ENCODE results near the gene NFIA.
A peak's percentile ranks its signal among the peaks of the same experiment; 100 is the strongest.

NFIA gene

DNA sequence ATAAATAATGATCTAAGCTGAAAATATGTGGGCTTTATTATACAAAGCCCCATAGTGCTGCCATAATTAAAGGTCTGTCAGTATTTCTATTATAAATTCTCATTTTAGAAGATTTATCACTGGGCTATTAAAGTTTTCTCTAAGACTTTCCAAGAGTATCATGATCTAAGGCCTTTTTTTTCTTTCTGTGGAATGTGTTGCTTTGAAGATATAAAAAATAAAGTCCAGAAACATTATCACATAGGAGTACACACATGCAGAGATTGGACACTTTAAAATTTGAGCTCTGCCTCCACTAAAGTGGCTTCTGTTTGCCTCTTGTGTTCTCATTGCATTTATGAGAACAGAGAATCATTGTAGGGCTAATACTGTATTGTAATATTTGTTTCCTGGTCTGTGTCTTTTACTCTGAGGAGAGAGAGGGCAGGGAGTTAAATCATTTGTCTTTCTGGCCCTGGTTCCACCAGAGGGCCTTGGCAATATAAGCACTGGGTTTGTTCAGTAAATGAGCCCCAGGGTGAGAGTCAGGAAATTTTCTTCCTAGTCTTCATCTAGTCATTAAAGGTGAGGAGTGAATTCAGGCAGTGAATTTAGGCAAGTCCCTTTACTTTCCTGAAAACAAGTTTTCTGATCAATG lies 70.2 kb downstream of the NFIA start:
- DNase-seq (ENCODE audit: low spot score), result no peak

DNA sequence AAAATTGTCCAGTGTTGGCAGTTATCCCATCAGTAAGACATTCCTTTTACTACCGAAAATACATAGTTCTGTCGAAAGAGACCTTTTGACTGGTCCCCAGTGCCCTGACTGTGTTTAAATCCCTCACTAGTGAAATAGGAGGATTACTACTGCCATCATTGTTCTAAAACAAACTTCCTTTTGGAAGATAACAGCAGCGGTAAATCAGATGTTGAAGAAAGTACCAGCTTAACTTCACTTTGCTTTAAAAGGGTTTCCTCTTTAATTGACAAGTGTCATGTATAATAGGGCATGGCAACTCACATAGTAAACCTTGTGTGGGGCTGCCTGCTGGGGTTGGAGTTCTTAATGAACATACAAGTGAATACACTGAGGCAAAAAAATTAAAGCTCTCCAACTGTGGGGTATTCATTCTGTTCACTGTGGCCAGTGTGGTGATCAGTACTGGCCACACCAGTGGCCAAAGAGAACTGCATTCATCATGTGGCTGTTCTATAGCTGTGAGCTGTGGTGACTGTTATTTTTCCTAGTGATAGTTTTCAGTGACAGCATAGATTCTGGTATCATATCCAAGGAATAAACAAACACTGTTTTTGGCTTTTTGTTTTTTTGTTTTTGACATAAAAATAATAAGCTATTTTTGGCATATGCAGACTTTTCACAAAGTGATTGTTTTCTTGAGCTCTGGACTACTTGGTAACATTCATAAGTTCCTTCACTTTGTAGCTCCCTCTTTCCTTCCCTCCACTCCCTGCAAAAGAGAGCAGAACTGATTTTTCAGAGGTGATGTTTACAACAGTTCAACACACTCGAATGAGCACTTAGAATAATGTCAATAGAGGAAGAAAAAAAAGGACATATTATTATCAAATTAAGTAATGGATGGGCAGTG lies 74.5 kb downstream of the NFIA start:
- DNase-seq (ENCODE audit: low spot score), result no peak

DNA sequence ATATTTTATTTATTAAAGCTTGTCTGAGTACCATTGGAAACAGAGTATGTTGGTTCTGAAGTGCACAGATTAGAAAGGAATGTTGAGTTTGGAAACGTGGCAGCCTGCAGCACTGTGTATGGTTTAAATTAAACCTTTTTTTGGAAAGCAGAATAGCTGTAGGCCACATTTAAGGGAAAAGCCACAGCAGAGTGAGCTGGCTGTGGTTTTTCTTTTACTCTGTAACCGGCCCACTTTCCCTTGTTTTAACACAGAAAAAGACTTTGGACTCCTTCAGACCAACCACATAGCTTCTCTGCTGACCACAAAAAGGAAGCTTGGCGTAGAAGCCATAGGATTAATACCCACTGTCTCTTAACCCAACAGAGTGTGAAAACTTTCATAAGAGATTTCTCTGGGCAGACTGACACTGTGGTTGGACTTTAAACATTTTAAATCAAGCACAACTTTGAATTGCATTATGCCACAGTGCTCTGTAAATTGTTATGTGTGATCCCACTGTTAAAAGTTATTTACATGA lies 75.2 kb downstream of the NFIA start:
- DNase-seq (ENCODE audit: low spot score), result peak; percentile 48

DNA sequence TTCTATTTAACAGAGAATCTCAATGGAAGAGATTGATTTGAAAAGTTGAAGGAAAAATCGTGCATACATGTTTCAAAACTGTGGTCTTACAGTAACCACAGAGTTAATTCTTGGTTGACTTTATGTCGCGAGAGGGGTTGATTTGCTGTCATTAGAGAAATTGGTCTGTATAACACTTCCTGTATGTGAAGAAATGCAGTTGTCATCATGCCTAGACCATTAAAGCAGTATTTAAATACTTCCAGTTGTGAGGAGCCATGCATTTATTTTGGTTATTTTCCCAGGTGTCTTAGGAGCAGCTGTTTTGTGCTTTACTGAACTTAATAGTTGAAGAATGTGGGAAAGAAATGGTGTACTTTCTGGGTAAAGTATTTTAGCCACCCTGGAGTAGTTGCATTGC lies 76.2 kb downstream of the NFIA start:
- no peak for DNase-seq (ENCODE audit: low spot score)

DNA sequence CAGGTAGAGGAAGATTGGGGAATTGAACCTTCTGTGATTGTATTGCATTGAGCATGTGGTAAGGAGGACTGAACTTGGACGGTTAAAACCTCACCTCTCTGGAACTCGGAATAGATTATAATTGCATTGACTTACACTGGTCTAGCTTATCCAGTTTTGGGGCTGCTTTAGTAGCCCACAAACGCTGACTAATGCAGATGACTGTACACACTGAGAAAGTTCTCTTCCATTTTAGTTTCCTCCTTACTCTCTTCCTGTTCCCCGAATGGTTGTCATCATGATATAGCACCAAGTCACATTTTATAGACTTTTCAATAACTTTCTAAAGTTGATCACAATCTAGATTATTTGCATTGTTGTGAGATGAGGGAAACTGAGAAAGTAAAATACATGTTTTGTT lies 78.2 kb downstream of the NFIA start:
- DNase-seq (ENCODE audit: low spot score), result no peak

DNA sequence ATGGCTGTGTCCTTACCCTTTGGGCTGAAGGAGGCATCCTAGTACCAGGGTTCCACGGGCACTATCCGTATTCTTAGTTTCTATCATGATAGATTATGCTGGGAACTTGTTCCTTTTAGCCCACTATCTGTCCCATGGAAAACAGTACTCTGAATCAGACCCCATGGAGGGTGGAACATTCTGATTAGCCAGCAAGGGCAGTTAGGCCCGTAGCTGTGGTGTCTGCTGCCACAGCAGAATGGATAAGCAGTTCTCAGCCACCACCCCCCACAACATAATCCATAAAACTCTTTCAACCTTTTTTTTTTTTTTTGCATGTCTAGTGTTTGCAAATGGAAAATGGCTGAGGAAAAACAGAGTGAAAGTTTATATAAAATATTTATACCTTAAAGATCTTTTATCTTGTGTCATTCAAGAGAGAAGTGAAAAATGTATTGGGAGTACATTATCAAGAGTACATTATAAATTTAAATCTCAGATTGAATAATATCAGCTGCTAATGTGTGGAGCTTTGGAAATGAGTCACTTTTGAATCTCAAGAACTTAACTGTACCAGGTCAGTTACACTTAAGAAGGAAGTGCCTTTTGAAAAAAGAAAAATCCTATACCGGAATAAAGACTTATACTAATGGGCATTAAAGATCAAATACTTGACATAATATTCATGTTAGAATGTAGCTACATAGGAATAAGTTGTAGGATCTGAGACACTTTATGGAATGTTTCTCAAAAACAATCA lies 80.3 kb downstream of the NFIA start:
- DNase-seq (ENCODE audit: low spot score), result no peak

DNA sequence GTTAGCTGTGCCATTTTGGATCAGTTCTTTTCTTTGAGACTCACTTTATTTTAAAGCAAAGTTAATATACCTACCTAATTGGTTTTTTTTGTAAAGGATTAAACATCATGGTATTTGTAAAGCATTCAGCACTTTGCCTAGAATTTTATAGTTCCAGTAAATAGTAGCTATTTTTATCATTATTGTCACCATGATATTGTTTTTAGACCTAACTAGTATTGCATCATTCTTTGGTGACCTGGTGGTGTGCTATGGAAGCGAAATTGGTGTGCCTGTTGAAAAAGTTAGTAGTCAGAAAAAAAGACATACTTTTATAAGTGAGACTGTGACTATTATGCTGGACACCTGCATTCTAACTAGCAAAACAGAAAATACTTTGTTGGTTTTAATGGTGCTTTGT lies 81.0 kb downstream of the NFIA start:
- no peak for DNase-seq (ENCODE audit: low spot score)

DNA sequence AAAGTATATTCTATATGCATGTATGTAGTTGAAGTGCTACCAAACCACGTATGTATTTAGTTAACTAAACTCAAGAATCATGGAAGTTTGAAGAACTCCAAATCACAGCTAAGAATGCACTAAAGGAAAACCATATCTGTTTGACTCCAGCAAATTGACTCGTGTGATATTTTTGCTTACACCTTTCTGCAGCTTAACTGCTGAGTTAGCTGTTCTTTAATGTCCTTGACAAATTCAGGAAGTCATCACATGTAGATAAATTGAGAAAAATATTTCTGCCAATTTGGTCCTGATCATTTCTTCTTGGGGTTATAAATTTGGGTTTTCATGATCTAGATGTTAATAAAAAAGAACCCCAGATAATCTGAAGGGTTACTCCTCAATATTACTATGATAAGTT lies 83.0 kb downstream of the NFIA start:
- DNase-seq (ENCODE audit: low spot score), result no peak

DNA sequence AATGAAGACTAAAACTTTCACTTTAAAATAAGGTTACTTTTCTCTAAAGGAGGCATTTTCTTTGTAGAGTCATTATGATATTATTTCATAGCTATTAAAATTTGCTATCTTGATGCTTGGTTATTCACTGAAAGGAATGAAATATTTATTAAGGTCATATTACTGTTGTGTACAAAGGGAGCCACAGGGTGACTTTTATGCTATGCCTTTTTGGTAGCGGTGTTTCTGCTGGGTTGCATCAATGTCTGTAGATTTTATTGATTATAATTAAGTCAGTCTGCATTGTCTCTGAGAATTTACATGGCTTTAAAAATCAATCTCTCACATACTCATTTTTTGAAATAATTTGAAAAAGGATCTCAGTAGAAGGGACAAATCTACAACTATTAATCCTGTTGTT lies 84.9 kb downstream of the NFIA start:
- DNase-seq (ENCODE audit: low spot score), result no peak

DNA sequence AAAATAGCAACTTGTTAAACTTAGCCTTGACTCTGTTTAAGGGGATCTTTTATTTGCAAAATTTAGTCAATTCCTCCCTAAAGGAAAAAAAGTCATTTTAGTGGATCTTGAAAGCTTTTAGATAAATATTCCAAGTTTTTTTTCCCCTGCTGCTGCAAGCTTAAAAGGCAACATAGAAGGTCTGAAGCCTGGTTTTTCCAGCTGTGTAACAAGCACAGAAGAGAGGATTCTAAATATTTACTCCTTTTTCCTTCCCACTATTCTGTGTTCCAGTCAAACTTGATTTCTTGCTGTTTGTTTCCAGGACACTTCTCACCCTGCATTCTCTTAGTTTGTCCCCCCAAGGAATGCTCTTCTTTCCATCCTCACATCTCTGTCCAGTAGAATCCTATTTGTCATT lies 86.7 kb downstream of the NFIA start:
- no peak for DNase-seq (ENCODE audit: low spot score)

DNA sequence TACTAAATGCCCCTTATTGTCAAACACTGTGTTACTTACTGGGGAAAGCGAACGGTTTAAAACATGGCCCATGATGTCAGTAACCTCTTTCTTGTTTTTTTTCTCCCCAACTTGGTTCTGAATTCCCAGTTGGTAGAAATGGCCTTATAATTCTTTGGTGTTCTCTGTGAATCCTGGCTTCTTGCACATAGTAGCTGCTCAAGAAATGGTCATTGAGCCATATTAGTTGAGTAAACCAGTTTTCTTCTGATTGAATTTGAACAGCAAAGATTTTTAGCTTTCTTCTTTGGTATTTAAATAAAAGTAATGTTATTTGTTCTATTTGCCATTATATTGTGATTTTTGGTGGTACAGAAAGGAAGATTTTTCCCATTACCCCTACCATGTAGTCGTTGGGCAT lies 87.3 kb downstream of the NFIA start:
- DNase-seq (ENCODE audit: low spot score), result no peak

DNA sequence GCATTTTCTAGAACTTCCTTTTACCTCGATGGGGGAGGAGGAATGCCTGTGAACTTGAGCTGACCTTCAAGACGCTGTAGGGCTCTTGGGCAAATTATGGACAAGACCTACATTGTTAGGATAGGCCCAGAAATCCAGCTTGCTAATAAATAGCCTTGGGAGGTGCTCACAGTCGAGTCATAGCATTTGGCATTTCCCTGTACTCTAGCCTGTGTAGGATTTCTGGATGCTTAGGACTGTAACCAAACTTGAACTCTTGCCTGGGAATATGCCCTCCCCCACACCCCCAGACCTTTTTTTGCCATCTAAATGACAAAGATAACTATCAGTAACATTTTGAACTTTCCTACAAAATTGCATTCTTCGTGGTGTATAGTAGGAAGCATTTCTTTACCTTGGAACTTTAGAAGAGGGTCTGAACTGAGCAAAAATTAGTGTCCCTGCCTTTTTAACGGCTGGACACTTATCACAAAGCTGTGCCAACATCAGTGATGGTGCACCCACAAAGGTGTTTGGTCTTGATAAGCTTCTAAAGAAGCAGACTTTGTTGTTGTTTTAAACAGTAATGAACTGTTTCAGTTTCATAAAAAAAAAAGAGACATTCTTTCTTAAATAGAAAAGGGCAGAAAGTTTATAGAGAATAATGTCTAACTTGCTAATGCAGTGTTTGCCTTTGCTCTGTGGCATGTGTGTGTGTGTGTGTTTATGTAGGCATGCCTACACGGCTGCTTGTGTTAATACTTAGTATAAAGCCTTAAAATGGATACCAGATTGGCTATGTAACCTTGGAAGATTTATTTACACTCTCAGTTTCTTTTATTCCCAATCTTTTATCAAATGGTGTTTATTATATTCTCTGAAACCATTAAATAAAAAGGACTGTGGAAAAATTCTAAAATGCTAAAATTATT lies 88.2 kb downstream of the NFIA start:
- DNase-seq (ENCODE audit: low spot score), result no peak

DNA sequence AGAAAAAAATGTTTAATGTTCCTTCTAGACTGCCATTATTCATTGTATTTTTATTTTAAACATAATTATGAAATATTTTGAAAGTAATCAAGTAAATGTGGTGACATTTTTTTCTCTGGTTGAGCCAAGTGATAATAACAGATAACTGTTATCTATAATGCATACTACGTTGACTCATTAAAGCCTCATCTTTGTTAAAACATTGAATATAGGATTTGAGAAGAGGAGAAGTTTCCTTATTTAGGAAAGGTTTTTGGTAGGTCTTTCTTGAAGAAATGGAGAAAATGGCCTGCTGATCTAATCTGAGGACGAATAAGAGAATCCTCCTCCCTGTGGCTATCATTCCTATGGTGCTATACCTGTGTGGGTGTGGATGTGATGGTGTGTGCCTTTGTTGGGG lies 89.0 kb downstream of the NFIA start:
- no peak for DNase-seq (ENCODE audit: low spot score)

DNA sequence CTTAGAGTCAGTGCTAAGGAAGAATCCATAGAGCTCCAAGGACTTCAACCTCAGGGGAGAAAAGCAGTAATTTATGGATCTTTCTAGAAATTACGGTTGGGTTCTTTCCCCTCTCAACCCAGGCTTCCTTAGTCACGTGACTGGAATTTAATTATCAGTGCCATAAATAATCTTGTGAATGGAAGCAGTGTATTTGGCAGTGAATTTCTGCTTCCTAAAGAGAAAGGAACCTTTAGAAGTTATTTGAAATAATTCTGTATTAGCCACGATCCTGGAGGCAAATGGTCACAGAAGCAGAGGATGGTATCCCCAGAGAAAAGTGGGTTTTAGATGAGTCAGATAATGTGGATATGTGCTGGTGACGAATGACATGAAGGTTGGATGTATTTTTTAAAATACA lies 89.6 kb downstream of the NFIA start:
- DNase-seq (ENCODE audit: low spot score), result no peak

DNA sequence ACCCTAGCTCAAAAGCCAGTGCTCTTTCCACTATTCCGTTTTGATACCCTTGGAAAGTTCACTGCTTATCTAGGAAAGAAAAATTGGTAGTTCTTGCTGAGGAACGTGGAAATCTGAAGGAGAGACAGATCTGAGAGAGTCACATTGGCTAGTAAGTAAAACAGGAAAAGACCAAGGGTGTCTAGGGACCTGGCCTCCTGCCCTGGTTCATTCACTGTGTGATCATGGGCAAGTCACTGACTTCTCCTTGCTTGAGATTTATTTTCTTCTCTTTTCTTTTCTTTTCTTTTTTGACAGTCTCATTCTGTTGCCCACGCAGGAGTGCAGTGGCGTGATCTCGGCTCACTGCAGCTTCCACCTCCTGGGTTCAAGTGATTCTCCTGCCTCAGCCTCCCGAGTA lies 90.8 kb downstream of the NFIA start:
- DNase-seq (ENCODE audit: low spot score), result no peak

DNA sequence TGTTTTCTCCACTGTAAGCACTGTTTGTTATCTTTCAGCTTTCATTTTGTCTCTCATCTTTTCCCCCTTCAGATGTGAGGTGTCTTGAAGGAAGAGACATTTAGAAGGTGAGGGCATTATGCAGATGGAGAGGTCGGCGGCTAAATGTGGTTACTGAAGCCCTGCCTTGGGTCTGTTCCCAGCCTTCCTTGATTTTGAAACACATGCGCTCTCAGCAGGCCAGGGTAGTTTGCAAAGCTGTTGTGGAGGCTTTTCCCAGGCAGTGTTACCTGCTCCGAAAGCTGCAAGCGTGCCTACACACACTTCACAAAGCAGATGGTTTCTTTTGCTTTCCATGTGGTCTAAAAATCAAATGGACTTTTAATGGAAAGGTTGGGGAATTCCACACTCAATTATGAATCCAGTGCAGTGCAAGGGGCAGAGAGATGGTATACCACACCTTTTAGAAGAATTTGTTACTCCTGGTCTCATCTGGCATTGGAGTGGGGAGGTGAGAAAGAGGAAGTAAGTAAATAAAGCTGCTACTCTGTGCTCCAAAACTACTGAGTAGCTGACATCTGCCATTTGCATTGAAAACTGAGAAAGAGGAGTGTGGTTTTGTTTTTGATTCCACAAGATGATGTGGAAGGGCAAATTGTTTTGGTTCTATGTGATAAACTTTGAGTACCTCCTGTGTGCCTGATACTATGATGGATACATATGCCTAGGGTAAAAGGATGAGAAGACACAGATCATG lies 91.9 kb downstream of the NFIA start:
- DNase-seq (ENCODE audit: low spot score), result no peak

DNA sequence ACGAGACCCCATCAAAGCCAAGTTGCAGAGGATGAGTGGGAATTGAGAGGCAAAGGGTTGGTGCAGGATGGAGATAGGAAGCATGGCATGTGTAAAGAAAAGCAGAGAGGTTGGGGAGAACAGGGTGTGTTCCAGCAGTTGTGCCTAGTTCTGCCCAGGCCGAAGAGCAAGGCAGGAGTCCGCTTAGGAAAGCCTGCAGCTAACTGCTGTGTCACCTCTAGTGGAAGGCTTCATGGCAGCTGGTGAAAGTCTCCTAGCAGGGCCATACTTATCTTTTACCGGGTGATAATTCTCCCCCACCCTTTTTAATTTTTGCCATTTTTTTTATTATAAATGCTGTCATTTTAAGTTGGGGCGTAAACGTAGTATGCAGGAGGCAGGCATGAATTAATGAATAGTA lies 93.6 kb downstream of the NFIA start:
- no peak for DNase-seq (ENCODE audit: low spot score)

DNA sequence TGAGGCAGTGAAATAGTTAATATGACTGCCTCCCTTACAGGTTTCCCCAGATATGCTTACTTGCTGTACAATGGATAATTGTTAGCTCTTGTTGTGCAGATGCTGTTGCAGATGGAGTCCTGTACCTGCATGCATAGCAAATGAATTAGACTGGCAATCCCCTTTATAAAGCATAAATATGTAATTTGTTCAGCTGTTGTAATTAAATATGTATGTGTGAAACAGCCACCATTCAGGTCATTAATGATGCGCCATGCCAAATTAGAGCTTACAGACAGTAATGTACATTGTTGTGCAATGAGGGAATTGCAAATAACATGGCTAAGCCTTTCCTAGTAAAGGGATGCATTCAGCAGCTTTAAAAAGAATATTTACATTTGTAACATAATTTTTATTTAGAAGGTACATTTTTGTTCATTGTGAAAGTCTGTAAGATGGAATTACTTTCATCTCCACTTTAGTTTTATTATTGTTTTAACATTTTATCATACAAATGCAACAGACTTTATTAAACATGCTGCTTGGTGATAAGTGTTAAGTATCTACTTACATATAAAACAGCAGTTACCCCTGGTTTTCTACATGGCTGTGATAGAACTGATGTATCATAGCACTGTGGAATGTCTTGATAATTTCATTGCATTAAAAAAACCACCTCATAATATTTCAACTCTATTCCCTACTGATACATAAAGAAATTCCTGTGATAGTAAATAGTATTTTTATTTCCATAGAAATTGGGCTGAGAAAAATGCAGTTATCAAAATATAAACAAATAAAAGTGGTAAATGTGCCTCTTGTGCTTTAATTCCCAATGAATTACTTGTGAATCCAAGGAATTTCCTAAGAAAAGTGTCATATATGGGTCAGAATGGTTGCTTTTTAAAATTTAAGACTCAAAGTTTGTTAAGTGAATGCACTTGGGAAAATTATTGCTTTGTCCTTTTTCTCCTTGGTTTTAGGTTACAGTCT lies 99.0 kb downstream of the NFIA start:
- no peak for DNase-seq (ENCODE audit: low spot score)

DNA sequence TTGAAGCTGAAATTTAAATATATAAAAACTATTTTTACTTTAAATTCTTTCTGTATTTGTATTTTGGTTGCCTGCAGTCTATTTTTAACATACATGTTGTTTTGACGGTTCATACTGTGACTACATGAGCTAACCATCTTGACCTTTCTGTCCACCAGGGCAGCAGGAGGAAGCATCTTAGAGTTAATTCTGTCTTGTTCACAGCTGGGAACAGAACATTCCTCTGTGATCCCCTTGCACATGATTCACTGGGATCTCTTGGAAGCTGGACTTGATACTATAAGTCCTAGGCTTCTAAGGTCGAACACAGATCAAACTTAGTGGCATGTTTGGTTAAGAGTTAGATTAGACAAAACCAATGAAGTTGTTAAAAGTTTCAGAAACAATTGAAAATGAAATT lies 99.7 kb downstream of the NFIA start:
- DNase-seq (ENCODE audit: low spot score), result no peak

DNA sequence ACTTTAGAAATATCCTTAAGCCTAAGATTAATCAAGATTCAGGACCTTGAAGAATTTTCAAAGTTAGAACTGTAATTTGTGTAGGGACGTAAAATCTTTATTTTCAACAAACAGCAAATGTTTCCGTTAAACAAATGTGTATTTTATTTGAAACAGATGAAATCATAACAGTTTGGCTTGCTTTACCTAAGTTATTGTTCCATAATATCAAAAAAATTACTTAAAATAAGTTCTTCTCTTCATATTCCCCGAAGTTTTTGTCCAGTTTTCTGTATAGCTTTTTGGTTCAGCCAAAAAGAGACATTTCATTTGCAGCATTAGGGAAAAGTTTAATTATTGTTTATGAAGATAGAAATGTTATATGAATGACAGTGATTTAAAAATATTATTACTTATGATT lies 100.1 kb downstream of the NFIA start:
- no peak for DNase-seq (ENCODE audit: low spot score)
